Left ventricle myocardium superior (tissue), 1 donor: Measurements from ENCODE around the gene DCTPP1. TPM values are rescaled to one million over a fixed set of nuclear protein-coding genes. Genes with fewer than 3 reads are reported as not detected.
"Not testable (repeated sequence)": the region's sequence is repeated elsewhere in the genome, so short reads cannot be mapped to it uniquely, and the experiment has no call there.

Source experiments
- ATAC-seq: fragments of 200-7000 bp; cut with Tn5 transposase; one replicate; pipeline ENCODE4 v1.9.1; 2020; ENCODE audit warnings: mild to moderate bottlenecking, moderate library complexity
- DNase-seq: peaks from one replicate; pipeline ENCODE4 v3.0.0-alpha.2; 2020
- intact Hi-C: fragments of 100-400 bp; cut with micrococcal nuclease; formaldehyde crosslinking; loops from one replicate; pipeline ENCODE4 v1.11.0; 2022
- total RNA-seq: library from RNA; stranded (reverse); fragmentation: NEBNext Ultra II Directional; extraction: Animal tissue kit (Norgen Biotek cat#: 25700); gene quantifications from one replicate; pipeline ENCODE4 v1.2.1, GENCODE V29; 2021
- donor health status: DM: no; HTN: yes; CAD: no; lungs with severe emphysema.

DCTPP1 gene
- total RNA-seq, 1 donor from 2014 or later = 37.5 TPM

GRCh38 chr16:30396627-30397026 lies 33.2 kb downstream of the DCTPP1 start:
- ATAC-seq, intact Hi-C loops, DNase-seq: not testable (repeated sequence)

GRCh38 chr16:30395992-30396585 lies 33.7 kb downstream of the DCTPP1 start:
- DNase-seq = no peak
- ATAC-seq = no peak
- intact Hi-C loops = no loop called here

- DNase-seq (peak; percentile 95), ATAC-seq (peak; percentile 97)
- intact Hi-C loops = no loop called here
Measured at GRCh38 chr16:30395155-30395991, 34.5 kb downstream of the DCTPP1 start, which contains the start of gene ZNF48. Gene ZNF48 (plus strand): TSS chr16:30395420. CDS start chr16:30395795, 375 bp downstream.

GRCh38 chr16:30394592-30395154 lies 35.2 kb downstream of the DCTPP1 start:
- intact Hi-C loops = no loop called here

GRCh38 chr16:30383521-30383920 lies 46.3 kb downstream of the DCTPP1 start:
- DNase-seq (peak; percentile 3), ATAC-seq (no peak)
- intact Hi-C loops = no loop called here

More at GRCh38 chr16:30394592-30395154, 35.2 kb downstream of the DCTPP1 start:
- peak; percentile 39 for ATAC-seq
- no peak for DNase-seq

- intact Hi-C loops = no loop called here
- DNase-seq = peak; percentile 36
Measured at GRCh38 chr16:30382111-30382881, 47.5 kb downstream of the DCTPP1 start, which contains the start of gene SEPTIN1. Gene SEPTIN1 (minus strand): TSS chr16:30382561. CDS start chr16:30382542, 19 bp downstream.

GRCh38 chr16:30381291-30382041 lies 48.4 kb downstream of the DCTPP1 start:
- peak; percentile 29 for DNase-seq

More at GRCh38 chr16:30382111-30382881, 47.5 kb downstream of the DCTPP1 start, which contains the start of gene SEPTIN1:
- no peak for ATAC-seq

GRCh38 chr16:30380803-30381208 lies 49.0 kb downstream of the DCTPP1 start:
- DNase-seq (peak; percentile 29), ATAC-seq (no peak)
- intact Hi-C loops = no loop called here

More at GRCh38 chr16:30381291-30382041, 48.4 kb downstream of the DCTPP1 start:
- no peak for ATAC-seq
- intact Hi-C loops = no loop called here

GRCh38 chr16:30380072-30380802 lies 49.6 kb downstream of the DCTPP1 start:
- ATAC-seq = no peak
- intact Hi-C loops = no loop called here
- peak; percentile 5 for DNase-seq

- intact Hi-C loops = no loop called here
- DNase-seq = peak; percentile 31
- no peak for ATAC-seq
Measured at GRCh38 chr16:30379158-30379783, 50.6 kb downstream of the DCTPP1 start.

- intact Hi-C loops = no loop called here
- DNase-seq (peak; percentile 100), ATAC-seq (peak; percentile 95)
Measured at GRCh38 chr16:30378236-30379157, 51.3 kb downstream of the DCTPP1 start.

GRCh38 chr16:30377812-30378235 lies 52.0 kb downstream of the DCTPP1 start:
- ATAC-seq = peak; percentile 76
- intact Hi-C loops = no loop called here
- DNase-seq = peak; percentile 98

GRCh38 chr16:30377050-30377811 lies 52.6 kb downstream of the DCTPP1 start:
- DNase-seq (no peak), ATAC-seq (no peak)
- intact Hi-C loops = no loop called here

- ATAC-seq (no peak), DNase-seq (peak; percentile 24)
- intact Hi-C loops = no loop called here
Measured at GRCh38 chr16:30376461-30376902, 53.3 kb downstream of the DCTPP1 start.

GRCh38 chr16:30375864-30376263 lies 54.0 kb downstream of the DCTPP1 start:
- intact Hi-C loops = no loop called here
- ATAC-seq = no peak

More at GRCh38 chr16:30375864-30376263, 54.0 kb downstream of the DCTPP1 start:
- DNase-seq = peak; percentile 27
